ENCODE measurements around the gene SMPD3. TPM values are rescaled to one million over a fixed set of nuclear protein-coding genes. Genes with fewer than 3 reads are reported as not detected.

The SMPD3 gene
- total RNA-seq, 4 donors from 2014 or later: under 0.01 to 2.6 (median 0.75) TPM

DNA sequence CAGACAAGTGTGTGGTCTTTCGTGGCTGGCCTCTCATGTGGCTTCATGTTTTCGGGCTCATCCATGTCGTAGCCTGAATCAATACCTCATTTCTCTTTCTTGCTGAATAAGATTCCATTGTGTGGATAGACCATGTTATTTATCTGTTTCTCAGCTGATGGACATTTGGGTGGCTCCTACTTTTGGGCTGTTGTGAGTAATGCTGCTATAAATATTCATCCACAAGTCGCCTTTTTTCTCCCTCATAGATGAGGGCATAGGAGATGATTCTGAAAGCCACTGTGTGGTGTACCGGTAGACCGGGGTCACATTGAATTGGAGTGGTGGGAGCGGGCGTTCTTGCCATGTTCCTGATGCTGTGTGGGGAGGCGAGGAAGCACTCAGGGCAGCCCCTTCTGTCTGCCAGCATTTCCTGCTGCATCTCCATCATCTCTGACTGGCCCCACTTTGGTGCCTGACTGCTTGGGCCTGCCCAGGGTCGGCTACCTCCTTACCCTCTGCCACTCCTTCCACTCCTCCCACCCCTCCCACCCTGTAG, 97.4 kb downstream of the SMPD3 start:
- TF ChIP-seq, protein P1, sequence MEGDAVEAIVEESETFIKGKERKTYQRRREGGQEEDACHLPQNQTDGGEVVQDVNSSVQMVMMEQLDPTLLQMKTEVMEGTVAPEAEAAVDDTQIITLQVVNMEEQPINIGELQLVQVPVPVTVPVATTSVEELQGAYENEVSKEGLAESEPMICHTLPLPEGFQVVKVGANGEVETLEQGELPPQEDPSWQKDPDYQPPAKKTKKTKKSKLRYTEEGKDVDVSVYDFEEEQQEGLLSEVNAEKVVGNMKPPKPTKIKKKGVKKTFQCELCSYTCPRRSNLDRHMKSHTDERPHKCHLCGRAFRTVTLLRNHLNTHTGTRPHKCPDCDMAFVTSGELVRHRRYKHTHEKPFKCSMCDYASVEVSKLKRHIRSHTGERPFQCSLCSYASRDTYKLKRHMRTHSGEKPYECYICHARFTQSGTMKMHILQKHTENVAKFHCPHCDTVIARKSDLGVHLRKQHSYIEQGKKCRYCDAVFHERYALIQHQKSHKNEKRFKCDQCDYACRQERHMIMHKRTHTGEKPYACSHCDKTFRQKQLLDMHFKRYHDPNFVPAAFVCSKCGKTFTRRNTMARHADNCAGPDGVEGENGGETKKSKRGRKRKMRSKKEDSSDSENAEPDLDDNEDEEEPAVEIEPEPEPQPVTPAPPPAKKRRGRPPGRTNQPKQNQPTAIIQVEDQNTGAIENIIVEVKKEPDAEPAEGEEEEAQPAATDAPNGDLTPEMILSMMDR (IDR thresholded peaks at IDR 0.05): no peak
- no peak for TF ChIP-seq POLR2A (IDR thresholded peaks at IDR 0.05)
- Histone ChIP-seq H3K27ac (no peak overlapping the region), H3K36me3 (no peaks in the 10 kb centered on the region), H3K27me3 (no peaks in the 10 kb centered on the region), H3K9me3 (no peaks in the 10 kb centered on the region), H3K4me3 (no peak overlapping the region), H3K4me1 (no peaks in the 10 kb centered on the region)
- no peak for DNase-seq
- intact Hi-C loops (cut with DNase I; ENCODE audit: low total_unique reads): no loop called here

DNA sequence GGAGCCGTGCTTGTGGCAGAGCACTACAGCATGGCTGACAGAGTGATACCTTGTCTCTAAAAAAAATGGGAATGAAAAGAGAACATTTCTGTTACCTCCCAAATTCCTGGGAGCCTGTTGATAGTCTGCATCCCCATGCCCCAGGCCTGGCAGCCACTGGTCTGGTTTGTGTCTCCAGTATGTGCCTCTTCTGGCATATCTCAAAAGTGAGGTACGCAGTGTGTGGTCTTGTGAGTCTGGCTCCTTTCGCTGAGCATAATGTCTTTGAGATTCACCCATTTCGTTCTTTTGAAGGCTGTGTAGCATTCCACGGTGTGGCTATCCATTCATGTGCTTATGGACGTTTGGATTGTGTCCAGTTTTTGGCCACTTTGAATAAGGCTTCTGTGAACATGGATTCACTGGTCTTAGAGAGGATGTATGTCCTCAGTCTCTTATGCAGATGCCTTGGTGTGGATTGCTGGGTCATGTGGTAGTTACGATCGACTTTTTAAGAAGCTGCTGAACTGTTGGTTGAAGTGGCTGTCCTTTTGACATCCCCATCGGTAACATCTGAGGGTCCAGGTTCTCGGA, 98.4 kb downstream of the SMPD3 start:
- intact Hi-C loops (cut with DNase I; ENCODE audit: low total_unique reads): no loop called here

DNA sequence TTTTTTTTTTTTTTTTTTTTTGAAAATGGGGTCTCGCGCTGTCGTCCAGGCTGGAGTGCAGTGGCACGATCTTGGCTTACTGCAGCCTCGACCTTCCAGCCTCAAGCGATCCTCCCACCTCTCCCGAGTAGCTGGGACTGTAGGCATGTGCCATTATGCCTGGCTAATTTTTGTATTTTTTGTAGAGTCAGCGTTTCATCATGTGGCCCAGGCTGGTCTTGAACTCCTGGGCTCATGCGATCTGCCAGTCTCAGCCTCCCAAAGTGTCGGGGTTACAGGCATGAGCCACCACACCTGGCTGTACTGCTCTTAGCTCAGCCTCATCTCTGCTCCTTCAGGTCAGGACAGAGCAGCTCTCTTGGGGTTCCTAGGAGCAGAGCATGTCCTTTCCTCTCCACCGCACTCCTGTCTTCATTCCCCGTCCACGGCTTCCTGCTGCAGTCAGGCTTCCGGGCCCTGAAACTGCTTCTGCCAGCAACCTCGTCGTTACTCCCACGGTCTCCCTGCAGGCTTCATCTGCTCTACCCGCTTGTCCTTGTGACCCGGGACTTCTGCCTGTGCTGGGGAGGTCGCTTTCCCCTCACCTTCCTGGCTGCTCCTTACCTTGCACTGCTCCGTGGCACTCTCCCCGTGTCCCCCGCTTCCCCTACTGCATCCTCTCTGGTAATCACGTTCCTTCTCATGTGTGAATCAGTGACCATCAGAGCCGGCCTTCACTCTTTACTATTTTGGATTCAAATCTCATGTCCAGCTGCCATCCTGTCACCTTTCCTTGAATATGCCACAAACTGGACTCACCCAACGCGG, 99.5 kb downstream of the SMPD3 start:
- Histone ChIP-seq H3K4me1 (no peaks in the 10 kb centered on the region), H3K36me3 (no peaks in the 10 kb centered on the region), H3K9me3 (no peaks in the 10 kb centered on the region), H3K27ac (no peak overlapping the region), H3K27me3 (no peaks in the 10 kb centered on the region), H3K4me3 (no peak overlapping the region)
- TF ChIP-seq, protein P1 (IDR thresholded peaks at IDR 0.05): no peak
- TF ChIP-seq POLR2A (IDR thresholded peaks at IDR 0.05): no peak
- intact Hi-C loops (cut with DNase I; ENCODE audit: low total_unique reads): no loop called here
- no peak for DNase-seq

More for the DNA sequence above, 98.4 kb downstream of the SMPD3 start:
- no peaks in the 10 kb centered on the region for H3K9me3 ChIP-seq
- no peak for DNase-seq
- H3K27me3 ChIP-seq: no peaks in the 10 kb centered on the region
- H3K4me3 ChIP-seq: no peak overlapping the region
- TF ChIP-seq POLR2A (IDR thresholded peaks at IDR 0.05): no peak
- TF ChIP-seq, protein P1 (IDR thresholded peaks at IDR 0.05): no peak
- no peak overlapping the region for H3K27ac ChIP-seq
- no peaks in the 10 kb centered on the region for H3K36me3 ChIP-seq
- H3K4me1 ChIP-seq: no peaks in the 10 kb centered on the region

DNA sequence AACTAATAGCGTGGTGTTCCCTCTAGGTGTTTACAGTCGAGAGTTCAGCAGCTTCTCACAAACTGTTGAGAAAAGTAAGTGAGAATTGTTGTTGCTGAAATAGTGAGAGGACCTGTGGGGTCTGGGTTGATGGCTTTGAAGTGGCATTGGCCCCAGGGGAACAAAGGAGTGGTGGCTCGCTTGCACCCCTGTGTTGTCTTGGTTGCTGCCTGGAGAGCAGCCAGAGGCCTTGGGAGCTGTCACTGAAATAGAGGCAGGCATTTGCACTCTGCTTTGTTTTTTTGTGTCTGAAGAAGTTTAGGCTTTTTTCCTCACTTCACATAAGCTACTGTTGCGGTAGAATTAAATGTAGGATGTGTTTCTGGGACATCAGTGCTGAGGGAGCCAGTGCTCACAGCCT, 100.7 kb downstream of the SMPD3 start:
- H3K4me3 ChIP-seq: no peak overlapping the region
- no peaks in the 10 kb centered on the region for H3K4me1 ChIP-seq
- H3K36me3 ChIP-seq: no peaks in the 10 kb centered on the region
- no peak for TF ChIP-seq POLR2A (IDR thresholded peaks at IDR 0.05)
- TF ChIP-seq, protein P1 (IDR thresholded peaks at IDR 0.05): no peak
- no peak for DNase-seq
- H3K9me3 ChIP-seq: no peaks in the 10 kb centered on the region
- H3K27me3 ChIP-seq: no peaks in the 10 kb centered on the region
- intact Hi-C loops (cut with DNase I; ENCODE audit: low total_unique reads): no loop called here
- H3K27ac ChIP-seq: no peak overlapping the region

DNA sequence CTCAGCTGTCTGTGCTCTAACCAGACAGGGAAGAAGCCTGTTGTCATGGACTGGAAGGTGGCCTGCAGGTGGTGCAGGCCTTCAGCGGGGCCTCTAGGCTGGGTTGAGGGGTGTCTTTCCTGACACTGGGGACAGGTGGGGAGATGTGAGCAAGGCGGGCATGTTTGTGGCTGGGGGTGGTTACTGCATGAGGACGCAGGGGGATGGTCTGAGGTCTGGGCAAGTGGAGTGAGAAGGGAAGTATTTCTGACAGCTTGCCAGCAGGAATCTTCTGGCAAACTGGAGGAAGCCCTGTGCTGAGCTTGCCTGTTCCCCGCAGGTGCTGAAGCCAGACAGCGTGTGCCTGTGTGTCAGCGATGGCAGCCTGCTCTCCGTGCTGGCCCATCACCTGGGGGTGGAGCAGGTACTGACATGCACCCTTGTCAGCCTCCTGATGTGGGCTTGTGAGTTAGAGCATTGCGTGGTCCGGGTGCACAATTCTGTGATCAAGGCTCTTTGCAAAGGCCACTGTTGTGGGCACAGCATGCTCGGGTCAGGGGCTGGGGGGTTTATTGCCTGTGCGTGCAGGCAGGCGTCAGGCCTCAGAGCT, 101.3 kb downstream of the SMPD3 start:
- no peaks in the 10 kb centered on the region for H3K4me1 ChIP-seq
- no peak overlapping the region for H3K27ac ChIP-seq
- H3K36me3 ChIP-seq: no peaks in the 10 kb centered on the region
- DNase-seq: no peak
- TF ChIP-seq, protein P1 (IDR thresholded peaks at IDR 0.05): no peak
- TF ChIP-seq POLR2A (IDR thresholded peaks at IDR 0.05): no peak
- no peaks in the 10 kb centered on the region for H3K9me3 ChIP-seq
- no peaks in the 10 kb centered on the region for H3K27me3 ChIP-seq
- no peak overlapping the region for H3K4me3 ChIP-seq
- intact Hi-C loops (cut with DNase I; ENCODE audit: low total_unique reads): no loop called here

Measured in uterus (tissue), 4 donors.